Left kidney (tissue), 2 donors: Measurements from ENCODE around the gene ACAP2. TPM values are rescaled to one million over a fixed set of nuclear protein-coding genes. Genes with fewer than 3 reads are reported as not detected.
"Not testable (repeated sequence)": the region's sequence is repeated elsewhere in the genome, so short reads cannot be mapped to it uniquely, and the experiment has no call there.

ENCODE experiments used
- DNase-seq: peaks from one replicate; pipeline ENCODE4 v3.0.0-alpha.2; 2013
- polyA plus RNA-seq: library from polyadenylated mRNA; unstranded; fragments of 120-200 nt; gene quantifications from one replicate; pipeline ENCODE4 v1.2.1, GENCODE V29; 2013; ENCODE audit not compliant: insufficient read length

Gene ACAP2
- polyA plus RNA-seq, 1 donor: 43.9 TPM

DNA sequence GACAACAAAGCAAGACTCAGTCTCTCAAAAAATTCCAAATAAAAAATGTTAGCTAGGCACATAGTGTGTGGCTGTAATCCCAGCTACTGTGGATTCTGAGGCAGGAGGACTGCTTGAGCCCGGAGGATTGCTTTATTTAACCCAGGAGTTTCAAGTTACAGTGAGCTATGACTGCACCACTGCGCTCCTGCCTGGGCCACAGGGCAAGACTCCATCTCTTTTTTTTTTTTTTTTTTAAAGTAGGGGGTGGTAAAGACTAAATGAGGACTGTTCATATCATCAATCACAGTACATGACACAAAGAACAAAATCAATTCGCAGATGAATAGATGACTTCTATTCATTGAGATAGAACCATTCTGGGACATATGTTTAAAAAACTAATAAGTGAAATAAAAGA, 48.1 kb downstream of the ACAP2 start:
- DNase-seq: no peak

DNA sequence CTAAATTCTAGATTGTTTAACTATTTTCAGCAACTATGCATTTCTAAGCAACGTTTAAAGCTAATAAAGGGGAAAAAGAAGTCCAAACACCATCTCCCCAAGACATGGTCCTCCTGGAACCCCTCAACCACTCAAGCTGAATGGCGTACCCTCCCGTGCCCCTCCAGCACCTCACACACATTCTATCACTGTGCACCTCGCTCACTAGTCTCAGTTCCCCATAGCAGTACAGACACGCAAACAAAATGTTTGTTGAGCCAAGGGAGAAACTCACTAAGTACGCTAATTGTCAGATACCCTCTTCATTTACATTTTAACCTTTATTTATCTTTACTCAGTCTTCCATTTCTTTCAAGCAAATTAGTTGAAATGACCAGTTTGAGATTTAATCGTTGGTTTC, 48.8 kb downstream of the ACAP2 start:
- no peak for DNase-seq

DNA sequence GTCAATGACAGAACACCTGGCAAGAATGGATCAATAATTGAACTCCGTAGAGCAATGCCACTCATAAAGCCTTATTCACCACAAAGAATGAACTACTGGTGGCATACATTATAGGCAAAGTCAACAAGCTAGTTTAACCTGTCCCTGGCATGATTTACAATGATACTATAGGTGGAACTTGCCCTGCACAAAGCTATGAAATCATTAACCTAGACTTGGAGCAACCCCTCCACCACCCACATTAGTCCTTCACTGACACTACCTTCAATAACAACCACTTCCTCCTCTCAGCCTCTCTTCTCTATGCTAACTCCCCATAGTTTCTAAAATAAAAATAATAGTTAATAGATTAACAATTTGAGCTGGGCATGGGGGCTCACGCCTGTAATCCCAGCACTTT, 54.4 kb downstream of the ACAP2 start:
- DNase-seq: no peak

DNA sequence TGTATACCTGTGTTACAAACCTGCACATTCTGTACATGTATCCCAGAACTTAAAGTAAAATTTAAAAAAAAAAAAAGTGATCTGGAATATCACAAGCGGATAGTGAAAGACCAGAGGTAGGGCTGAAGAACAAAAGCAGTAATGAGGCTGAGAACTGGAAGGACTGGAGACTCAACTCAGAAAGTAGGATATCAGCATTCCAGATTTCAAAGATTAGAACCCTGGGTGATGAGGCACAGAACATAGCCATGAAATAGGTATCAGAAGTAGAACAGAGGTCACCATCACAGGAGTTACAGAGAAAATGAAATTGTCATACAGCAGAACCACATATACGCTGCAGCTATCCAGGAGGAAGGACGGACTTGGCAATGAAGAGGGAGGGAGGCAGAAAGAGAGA, 56.1 kb downstream of the ACAP2 start:
- DNase-seq: no peak

DNA sequence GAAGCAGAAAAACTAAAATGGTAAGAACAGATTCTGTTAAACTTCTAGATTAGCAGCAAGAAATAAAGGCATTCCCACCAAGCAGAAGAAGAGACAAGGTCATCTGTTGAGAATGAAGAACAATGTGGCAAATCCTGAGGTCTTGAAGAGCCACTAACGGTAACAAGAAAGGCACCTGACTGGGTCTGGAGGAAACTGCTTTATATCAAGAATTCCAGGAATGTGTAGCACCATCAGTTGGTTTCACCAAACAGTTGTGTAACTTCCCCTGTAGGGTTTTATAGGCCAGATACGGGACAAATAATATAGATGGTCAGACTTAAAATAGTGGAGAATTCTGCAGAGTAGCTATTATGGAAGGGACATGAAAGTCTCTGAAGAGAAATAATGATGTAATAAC, 57.3 kb downstream of the ACAP2 start:
- no peak for DNase-seq

DNA sequence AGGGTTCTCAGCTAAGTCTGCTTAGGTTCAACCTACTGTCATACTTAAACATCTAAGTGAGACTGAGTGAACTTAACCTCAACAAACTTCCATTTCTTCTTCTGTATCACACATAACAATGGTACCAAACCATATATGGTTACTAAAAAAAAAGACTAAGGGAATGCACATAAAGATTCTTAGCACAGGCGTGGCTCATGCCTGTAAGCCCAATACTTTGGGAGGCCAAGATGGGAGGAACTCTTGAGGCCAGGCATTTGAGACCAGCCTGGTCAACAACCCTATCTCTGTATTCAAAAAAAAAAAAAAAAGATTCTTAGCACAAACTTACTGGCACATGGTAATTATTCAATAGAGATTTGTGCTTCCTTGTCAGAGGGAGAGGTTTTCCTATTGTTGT, 57.9 kb downstream of the ACAP2 start:
- no peak for DNase-seq

DNA sequence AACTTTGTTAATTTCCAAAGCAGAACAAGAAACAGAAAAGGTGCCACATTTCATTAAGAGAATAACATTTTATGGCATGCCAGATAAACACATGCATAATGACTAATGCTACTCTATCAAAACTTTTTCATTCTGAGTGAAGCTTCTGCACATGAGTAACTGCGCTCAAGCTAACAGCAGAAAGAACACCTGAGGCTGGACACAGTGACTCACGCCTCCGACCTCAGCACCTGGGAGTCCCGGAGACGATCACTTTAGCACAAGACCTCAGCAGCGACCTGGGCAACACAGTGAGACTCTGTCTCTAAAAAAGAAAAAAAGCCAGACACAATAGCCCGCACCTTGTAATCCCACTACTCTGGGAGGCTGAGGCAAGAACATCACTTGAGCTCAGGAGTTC, 70.6 kb downstream of the ACAP2 start:
- no peak for DNase-seq

DNA sequence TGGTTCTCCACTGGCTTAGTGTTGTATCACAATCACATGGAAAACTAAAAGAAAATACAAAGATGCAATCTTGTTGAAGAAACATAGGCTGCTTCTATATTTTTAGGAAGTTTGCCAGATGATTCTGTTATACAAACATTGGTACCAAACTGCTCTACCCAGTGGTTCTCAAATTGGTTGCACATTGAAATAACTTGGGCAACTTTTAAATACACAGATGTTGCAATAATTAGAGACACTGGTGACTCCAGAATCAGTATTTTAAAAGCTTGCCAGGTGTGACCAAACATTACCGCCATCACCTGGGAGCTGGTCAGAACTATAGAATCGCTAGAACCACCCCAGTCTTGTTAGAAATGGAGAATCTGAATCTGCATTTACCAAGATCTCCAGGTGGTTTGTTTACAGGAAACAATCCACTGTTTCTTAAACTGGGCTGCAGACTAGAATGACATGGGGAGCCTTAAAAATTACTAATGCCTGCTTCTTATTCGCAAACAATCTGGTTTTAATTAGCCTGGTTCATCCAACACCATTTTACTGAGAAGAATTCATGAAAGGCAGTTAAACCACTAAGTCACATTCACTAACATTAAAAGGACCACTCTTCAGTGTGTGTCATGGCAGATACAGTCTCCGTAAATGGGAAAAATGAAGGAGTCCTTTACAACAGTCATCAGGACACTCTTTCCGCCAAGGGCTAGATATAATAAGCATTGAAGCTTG, 76.5 kb downstream of the ACAP2 start:
- DNase-seq: no peak

DNA sequence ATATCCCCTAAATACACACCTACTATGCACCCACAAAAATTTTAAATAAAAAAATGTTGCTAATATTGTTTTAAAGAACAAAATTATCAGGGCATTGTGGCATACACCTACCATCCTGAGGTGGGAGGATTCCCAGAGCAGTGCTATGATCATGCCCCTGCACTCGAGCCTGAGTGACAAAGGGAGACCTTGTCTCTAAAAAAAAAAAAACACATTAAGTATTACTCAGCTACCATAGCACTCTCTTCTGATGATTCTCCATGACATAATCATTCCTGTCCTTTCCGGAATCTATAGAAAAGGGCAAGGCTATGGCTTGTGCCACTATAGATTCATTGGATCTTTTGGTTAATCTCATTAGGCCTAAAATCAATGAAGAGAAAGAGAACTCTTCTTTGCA, 77.4 kb downstream of the ACAP2 start:
- no peak for DNase-seq

DNA sequence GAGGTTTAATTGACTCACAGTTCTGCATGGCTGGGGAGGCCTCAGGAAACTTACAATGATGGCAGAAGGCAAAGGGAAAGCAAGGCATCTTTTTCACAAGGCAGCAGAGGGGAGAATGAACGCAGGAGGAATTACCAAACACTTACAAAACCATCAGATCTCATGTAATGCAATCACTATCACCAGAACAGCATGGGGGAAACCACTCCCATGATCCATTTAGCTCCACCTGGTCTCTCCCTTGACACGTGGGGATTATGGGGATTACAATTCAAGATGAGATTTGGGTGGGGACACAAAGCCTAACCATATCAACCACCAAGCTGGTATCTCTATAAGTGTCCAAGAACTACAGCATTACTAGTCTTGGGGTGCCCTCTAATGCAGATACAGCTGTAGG, 85.0 kb downstream of the ACAP2 start:
- DNase-seq: not testable (repeated sequence)

DNA sequence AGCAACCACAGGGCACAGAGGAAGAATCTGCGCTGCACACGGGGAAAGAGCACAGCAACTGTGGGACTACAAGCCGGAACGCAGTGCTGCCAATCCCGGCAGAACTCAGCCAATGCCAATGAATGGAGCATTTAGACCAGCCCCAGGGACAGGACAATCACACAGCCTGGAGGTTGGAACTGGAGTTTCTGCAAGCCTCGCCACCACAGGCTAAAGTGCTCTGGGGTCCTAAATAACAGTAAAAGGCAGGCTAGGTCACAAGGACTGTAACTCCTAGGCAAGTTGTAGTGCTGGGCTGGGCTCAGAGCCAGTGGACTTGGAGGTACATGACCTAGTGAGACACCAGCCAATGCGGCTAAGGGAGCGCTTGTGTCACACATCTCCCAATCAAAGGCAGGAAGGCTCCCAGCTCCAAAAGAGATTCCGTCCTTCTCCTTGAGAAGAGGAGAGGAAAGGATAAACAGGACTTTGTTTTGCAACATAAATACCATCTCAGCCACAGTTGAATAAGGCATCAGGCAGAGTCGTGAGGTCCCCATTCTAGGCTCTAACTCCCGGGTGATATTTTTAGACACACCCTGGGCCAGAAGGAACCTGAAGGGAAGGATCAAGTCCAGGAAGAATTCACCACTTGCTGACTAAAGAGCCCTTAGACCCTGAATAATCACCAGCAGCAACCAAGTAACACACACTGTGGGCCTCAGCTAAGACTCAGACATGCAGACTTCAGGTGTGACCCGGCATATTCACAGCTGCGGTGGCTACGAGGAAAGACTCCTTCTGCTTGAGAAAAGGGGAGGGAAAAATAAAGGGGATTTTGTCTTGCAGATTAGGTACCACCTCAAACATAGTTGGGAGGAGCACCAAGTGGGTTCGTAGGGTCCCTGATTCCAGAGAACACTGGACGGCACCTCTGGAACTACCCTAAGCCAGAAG, 86.4 kb downstream of the ACAP2 start:
- no peak for DNase-seq

DNA sequence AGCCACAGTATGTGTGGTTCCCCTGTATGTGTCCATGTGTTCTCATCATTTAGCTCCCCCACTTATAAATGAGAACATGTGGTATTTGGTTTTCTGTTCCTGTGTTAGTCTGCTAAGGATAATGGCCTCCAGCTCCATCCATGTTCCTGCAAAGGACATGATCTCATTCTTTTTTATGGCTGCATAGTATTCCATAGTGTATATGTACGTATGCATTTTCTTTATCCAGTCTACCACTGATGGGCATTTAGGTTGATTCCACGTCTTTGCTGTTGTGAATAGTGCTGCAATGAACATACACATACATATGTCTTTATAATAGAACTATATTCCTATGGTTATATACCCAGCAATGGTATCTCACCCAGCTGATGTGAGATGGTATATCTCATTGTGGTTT, 88.8 kb downstream of the ACAP2 start:
- DNase-seq: not testable (repeated sequence)

DNA sequence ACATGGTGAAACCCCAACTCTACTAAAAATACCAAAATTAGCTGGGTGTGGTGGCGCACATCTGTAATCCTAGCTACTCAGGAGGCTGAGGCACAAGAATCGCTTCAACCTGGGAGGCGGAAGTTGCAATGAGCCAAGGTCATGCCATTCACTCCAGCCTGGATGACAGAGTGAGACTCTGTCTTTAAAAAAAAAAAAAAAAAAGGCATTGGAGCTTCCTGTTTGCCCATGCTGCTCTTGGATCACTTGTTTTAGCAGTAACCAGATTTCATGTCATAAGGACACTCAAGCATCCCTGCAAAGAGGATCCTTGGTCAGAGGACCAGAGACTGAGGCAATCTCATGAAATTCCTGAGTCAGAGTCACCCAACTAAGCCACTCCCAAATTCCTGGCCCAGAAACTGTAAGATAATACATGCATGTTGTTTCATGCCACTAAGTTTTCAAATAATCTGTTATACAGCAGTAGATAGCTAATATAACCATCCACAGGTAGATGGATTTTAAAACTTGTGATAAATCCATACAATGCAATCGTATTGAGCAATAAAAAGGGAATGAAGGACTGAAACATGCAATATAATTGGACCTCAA, 89.8 kb downstream of the ACAP2 start:
- no peak for DNase-seq

DNA sequence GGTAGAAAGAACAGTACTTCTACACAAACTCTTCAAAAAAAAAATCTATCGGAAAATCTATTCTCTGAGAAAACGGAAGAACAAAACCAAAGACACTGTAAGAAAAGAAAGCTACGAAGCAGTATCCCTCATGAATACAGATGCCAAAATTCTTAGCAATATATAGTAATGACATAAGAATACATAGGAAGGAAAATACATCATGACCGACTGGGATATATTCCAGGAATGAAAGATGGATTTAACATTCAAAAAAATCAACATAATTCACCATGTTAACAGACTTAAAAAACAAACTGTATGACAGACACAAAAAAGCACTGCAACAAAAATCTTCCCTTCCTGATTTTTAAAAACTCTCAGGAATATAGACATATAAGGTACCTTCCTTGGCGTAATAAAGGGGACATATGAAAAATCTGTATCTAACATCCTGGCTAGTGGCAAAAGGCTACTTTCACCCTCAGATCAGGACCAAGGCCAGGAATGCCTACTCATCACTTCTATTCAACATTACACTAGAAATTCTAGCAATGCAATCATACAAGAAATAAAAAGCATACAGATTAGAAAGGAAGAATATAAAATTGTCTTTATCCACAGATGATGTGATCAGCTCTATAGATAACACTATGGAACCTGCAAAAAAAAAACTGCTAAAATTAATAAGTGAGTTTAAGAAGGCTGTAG, 94.2 kb downstream of the ACAP2 start:
- no peak for DNase-seq

DNA sequence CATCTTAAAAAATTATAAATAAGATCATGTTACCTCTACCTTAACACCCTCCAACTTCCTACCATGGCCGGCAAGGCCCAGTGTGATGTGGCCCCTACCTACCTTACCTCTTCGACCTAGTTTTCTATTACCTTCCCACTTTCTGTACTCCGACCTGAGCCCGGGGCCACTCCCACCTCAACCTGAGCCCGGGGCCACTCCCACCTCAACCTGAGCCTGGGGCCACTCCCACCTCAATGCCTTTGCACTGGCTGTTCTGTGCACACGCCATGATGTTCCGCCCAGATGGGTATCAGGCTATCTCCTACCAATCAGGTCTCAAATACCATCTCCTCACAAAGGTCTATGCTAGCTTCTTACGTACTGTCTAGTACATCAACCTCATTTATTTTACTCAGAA, 105.1 kb downstream of the ACAP2 start:
- no peak for DNase-seq

DNA sequence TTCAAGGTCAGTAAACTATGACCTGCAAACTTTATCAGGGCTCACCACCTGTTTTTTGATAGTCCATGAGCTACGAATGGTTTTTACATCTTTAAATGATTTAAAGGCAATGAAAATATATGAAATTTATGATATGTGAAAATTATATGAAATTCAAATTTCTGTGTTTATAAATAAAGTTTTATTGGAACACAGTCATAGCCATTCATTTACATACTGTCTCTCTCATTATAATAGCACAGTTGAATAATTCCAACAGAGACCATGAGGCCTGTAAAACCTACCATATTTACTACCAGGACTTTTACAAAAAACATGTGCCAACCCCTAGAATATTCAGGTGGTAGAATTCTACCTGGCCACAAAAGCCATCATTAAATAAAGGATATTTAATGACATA, 107.9 kb downstream of the ACAP2 start:
- DNase-seq: no peak

DNA sequence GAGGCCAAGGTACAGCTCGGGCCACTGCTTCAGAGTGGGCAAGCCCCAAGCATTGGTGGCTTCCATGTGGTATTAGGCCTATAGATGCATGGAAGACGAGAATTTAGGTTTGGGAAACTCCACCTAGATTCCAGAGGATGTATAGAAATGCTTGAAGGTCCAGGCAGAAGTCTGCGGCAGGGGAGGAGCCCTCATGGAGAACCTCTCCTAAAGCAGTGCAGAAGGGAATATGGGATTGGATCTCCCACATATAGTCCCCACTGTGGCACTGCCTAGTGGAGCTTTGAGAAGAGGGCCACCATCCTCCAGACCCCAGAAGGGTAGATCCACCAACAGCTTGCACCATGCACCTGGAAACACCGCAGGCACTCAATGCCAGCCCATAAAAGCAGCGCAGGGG, 123.8 kb downstream of the ACAP2 start:
- no peak for DNase-seq

DNA sequence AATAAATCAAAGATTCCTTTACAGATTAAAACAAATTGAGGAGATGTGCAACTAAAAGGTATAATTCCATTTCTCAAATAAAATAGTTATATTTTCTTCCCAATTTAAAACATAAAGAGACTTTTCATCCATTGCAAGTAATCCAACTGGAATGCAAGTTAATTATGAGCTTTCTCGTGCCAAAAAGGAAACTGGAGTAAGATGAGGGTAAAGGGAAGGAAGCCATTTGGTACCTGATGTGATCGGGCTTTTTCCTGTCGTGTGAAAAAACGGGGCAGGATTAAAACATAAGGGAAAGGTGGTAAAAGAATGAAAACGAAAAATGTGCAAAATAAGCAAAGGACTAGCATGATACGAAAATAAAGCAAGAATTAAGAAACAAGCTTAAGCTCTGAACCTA, 130.1 kb downstream of the ACAP2 start:
- DNase-seq: no peak

DNA sequence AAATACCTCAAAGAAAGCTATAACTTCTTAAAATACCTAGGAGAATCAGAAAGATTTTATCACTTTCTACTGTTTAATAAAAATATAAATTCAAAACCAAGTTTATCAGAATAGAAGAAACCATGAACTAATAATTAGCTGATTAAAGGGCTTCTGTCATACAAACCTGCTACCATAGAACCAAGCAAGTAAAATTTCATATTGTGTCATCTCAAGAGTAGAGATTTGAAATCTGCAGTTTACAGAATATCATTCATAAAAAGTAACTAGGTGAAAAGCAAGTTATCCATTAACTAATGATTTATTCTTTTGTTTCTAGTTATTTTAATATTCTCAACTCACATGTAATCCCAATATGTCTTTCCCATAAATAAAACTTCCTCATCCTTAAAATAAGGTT, 135.1 kb downstream of the ACAP2 start:
- DNase-seq: no peak

DNA sequence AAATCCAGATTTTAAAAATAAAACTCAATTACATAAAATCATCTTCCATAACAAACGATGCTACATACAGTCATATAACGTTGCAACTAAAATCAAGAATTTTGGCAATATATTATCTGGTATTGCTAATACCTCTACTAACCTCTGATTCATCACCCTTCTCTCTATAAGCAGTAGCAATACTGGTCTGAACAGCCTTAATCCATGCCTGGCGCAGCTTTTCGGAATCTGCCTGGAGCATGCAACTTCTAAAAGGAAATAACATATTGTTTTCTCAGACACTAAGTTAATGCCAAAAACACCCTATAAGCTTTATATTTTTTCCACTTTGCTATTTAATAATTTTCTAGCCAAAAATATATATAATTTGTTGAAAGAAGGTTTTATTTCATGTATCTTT, 136.5 kb downstream of the ACAP2 start:
- DNase-seq: no peak

DNA sequence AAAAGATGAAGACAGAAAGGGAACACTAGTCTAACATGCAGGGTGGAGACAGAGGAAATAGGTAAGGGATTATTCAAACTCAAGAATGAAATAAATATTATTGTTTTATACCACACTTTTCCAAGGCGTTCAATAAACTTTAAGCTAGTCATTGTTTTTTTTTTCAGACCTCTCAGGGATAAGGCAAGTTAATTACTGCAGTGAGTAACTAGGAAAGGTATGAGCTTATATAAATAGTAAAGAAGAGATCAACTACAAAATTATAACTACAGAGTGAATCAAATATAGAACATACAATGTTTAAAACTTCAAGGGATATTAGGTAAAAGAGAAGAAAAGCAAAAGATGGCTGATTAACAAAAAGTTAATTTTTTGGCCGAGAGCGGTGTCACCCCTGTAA, 140.4 kb downstream of the ACAP2 start:
- no peak for DNase-seq

DNA sequence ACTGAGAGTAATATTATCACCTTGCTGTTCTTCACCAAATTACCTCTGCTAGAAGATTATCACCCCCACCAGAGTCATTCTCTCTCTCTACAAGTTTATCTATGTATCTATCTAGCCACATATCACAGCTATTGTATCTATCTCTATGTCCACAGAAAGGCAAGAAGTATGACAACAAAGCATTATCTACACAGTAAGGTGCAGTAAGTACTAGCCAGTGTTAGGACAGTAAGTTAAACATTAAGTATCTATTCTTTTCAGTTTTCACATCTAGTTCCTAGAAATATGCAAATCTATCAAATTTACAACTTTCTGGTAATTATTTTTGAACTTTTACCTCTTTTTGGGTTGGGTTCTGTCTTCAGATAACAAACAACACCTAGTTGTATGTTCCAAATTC, 145.4 kb downstream of the ACAP2 start:
- DNase-seq: no peak

DNA sequence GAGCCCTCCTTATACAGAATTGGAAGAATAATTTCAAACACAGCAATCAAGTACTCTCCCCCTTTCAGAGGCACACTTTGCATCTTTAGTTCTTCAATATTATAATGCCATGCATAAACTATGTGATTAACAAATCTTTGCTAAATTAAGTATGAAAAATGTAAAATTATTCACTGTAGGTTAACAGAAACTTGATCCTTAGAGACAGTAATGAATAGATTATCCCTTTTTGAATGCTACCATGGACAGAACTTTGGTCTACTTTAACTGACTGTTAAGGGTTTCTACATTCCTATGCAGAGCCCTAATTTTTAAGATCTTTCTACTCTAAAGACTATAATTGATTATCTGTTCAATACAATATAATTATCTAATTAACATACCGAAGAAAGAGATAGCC, 146.2 kb downstream of the ACAP2 start:
- no peak for DNase-seq
